WERI-Rb-1 (cell line): ENCODE measurements around the gene TMPRSS2.

Experiments
- DNase-seq: peaks from one replicate; pipeline ENCODE4 v3.0.0-alpha.2; 2020
- H3K27ac ChIP-seq: fragments of 250-450 bp; sonication (Bioruptor Pico); 2 replicates; pipeline ENCODE4 v1.5.1; 2020; ENCODE audit warnings: mild to moderate bottlenecking, moderate library complexity
- H3K27me3 ChIP-seq: fragments of 250-450 bp; sonication (Bioruptor Pico); 2 replicates; pipeline ENCODE4 v1.5.1; 2021; ENCODE audit warnings: mild to moderate bottlenecking, low read depth, moderate library complexity; ENCODE audit not compliant: insufficient read depth, severe bottlenecking
- H3K36me3 ChIP-seq: fragments of 250-450 bp; sonication (Bioruptor Pico); 2 replicates; pipeline ENCODE4 v1.5.1; 2020; ENCODE audit warnings: mild to moderate bottlenecking, moderate library complexity
- H3K4me3 ChIP-seq: 2 replicates; pipeline ENCODE4 v1.5.1; 2011; ENCODE audit warnings: low read depth, mild to moderate bottlenecking, control low read depth, low read length
- H3K9me3 ChIP-seq: fragments of 250-450 bp; sonication (Bioruptor Pico); 2 replicates; pipeline ENCODE4 v1.5.1; 2021; ENCODE audit warnings: mild to moderate bottlenecking, moderate library complexity; ENCODE audit not compliant: severe bottlenecking
- TF ChIP-seq, protein P1 (sequence below): IDR thresholded peaks from 2 replicates; pipeline ENCODE4 v1.5.1; 2011; ENCODE audit warnings: low read depth, mild to moderate bottlenecking, control low read depth, inconsistent platforms, low read length

The TMPRSS2 gene

DNA sequence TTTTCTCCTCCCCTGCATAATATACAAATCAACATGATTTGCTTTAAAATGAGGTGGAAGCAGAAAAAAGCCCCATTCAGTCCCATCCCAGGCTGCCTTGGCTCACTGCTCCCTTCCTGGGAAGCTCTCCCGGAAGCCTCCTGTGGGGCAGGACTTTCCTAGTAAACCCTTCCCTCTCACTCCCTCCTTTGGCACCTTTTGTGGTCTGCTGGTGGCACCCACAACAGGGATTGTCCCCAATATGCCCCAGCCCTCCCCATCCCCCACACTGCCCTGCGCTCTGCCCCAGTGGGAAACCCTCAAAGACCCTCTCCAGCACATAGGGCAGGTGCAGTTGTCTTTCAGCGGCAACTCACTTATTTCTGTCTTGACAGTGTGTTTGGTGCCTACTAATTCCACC is 1.8 kb upstream of the TMPRSS2 start:
- TF ChIP-seq, protein P1, sequence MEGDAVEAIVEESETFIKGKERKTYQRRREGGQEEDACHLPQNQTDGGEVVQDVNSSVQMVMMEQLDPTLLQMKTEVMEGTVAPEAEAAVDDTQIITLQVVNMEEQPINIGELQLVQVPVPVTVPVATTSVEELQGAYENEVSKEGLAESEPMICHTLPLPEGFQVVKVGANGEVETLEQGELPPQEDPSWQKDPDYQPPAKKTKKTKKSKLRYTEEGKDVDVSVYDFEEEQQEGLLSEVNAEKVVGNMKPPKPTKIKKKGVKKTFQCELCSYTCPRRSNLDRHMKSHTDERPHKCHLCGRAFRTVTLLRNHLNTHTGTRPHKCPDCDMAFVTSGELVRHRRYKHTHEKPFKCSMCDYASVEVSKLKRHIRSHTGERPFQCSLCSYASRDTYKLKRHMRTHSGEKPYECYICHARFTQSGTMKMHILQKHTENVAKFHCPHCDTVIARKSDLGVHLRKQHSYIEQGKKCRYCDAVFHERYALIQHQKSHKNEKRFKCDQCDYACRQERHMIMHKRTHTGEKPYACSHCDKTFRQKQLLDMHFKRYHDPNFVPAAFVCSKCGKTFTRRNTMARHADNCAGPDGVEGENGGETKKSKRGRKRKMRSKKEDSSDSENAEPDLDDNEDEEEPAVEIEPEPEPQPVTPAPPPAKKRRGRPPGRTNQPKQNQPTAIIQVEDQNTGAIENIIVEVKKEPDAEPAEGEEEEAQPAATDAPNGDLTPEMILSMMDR = no peak
- no peak for DNase-seq
- Histone ChIP-seq H3K36me3 (no peaks in the 10 kb centered on the region), H3K27ac (no peak overlapping the region), H3K27me3 (peaks cover 25% of the 10 kb centered on the region), H3K4me3 (no peak overlapping the region), H3K9me3 (no peaks in the 10 kb centered on the region)

DNA sequence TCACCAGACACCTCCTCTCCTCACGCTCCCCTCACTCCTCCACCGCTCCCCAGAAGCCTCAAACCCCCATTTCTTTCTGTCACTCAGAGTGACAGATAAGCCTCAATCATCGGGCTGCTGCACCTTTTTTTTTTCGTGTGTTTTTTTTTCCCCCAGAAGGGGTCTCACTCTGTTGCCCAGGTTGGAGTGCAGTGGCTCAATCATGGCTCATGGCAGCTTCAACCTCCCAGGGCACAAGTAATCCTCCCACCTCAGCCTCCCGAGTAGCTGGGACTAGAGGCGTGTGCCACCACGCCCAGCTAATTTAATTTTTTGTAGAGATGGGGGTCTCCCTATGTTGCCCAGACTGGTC is 1.2 kb upstream of the TMPRSS2 start:
- no peak overlapping the region for H3K4me3 ChIP-seq
- H3K9me3 ChIP-seq = no peaks in the 10 kb centered on the region
- H3K27me3 ChIP-seq = peaks cover 25% of the 10 kb centered on the region
- no peaks in the 10 kb centered on the region for H3K36me3 ChIP-seq
- H3K27ac ChIP-seq = no peak overlapping the region
- DNase-seq = no peak
- TF ChIP-seq, protein P1 = no peak

DNA sequence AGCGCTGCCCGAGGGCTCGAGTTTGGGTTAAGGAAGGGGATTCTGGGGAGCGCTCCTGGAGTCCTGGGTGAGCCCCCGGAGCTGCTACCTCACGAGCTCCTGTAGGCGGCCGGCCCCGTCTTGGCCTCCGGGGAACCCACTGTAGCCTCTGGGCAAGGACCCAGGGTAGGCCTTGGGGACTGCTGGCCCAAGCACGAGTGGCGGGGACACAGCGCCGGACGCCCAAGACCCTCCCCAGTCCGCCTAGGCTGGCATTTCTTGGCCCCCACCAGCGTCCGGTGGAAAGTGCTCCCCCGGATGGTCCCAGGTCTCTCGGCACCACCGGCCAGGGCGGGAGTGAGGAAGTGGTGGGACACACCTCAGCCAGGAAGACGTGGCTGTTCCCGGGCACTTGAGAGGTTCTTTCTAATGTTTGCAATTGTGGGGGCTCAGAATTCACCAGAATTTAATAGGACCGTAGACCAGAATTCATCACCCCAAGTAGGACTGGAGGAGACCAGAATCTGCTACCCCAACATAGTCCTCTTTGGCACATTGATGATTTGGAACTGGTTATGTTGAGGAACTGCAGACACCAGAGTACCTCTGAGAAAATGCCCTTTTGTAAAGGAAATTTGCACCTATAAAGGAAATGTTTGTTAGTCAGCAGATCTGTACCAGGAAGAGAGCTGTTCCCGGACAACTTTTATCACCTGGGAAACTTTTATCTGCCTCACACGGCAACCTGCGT is 622 bp upstream of the TMPRSS2 start:
- peaks cover 25% of the 10 kb centered on the region for H3K27me3 ChIP-seq
- DNase-seq = no peak
- no peak overlapping the region; the same call in 1 of the 2 replicates for H3K4me3 ChIP-seq
- no peak overlapping the region for H3K27ac ChIP-seq
- H3K36me3 ChIP-seq = no peaks in the 10 kb centered on the region
- H3K9me3 ChIP-seq = no peaks in the 10 kb centered on the region
- TF ChIP-seq, protein P1 = no peak

DNA sequence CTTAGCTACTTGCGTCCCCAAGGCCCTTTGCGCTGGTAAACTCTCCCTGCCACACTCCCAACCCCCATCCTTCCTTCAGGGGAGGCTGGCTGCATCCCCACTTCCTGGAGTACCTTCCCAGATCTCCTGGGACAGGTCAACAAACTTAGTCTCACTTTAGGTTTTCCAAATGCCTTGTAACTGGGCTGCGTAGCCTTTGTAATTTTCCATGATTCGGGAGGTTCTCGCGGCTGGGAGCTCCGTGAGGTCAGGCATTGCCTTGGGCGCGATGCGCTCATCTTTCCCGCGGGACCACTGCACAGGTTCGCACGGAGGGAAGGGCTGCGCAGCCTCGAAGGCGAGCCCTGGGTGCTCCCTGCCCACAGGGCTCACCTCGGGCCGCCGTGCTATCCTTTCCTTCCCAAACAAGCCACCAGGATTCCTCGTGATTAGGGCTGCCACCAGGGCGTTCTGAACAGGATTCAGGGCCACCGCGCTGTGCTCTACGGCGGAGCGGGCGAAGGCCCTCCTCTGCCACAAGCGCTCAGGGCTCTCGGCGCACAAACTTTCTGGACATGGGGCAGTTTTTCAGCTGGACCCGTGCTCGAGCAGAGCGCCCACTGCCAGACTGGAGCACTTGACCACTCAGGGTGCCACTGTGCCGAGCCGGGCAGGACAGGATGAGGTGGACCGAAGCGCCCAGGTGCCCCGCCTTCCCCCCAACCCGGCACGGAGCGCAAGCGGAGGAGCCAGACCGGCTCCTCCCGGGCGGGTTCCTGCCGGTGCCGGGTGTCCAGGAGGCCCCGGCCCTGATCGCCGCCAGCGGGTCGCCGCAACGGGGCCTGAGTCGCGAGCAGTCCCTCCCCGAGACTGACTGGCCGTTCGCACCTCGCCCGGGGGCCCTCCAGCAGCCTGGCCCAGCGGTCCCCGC is 1.1 kb downstream of the TMPRSS2 start:
- Histone ChIP-seq H3K4me3 (peak overlapping the region; percentile 43), H3K27me3 (peaks cover 25% of the 10 kb centered on the region), H3K27ac (no peak overlapping the region), H3K36me3 (no peaks in the 10 kb centered on the region), H3K9me3 (no peaks in the 10 kb centered on the region)
- TF ChIP-seq, protein P1 = no peak
- peak; percentile 30 for DNase-seq

DNA sequence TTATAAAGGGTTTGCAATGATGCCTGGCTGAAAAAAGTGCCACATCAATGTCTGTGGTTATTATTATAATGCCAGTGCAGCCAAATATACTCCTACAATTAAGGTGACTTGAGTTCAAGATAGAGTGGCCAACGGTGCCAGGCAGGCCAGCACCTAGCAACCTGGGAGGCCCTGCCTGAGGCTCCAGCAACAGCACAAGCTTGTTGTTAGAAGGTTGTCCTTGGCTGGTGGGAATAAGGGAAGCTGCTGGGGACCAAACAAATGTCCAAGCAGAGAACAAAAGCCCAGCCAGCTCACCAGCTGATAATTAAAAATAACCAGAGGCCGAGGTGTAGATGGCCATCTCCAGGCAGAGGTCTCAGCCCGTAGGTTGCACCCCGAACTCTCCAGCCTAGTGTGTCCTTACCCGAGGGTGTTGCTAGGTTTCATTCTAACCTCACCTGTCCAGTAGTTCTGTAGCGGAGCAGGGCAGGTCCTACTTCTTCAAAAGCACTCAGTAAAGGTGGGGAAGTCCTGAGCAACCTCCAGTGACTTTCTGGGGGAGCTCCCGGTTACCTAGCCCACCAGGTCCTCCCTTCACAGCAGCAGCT is 1.9 kb downstream of the TMPRSS2 start:
- Histone ChIP-seq H3K36me3 (no peaks in the 10 kb centered on the region), H3K4me3 (no peak overlapping the region), H3K27ac (no peak overlapping the region), H3K9me3 (no peaks in the 10 kb centered on the region), H3K27me3 (peaks cover 25% of the 10 kb centered on the region)
- TF ChIP-seq, protein P1 = no peak
- no peak for DNase-seq
